Right lobe of liver (tissue), 6 donors: ENCODE measurements around the gene EFHD2. TPM values are rescaled to one million over a fixed set of nuclear protein-coding genes. Genes with fewer than 3 reads are reported as not detected.

Experiments used
- ATAC-seq, 4 donors: fragments of 200-7000 bp; cut with Tn5 transposase; one replicate each; pipeline ENCODE4 v1.9.1; 2020; ENCODE audit warnings: mild to moderate bottlenecking in 4 of 4, moderate library complexity in 4 of 4
- DNase-seq, 3 donors: peaks; one replicate each; pipeline ENCODE4 v3.0.0-alpha.2; 2020
- H3K27ac ChIP-seq, 3 donors: fragments of 200-600 bp; one replicate each; pipeline ENCODE4 v1.8.0; 2022
- H3K27me3 ChIP-seq, 2 donors: fragments of 200-600 bp; one replicate each; pipeline ENCODE4 v1.8.0; 2022
- H3K36me3 ChIP-seq, 4 donors: fragments of 200-600 bp; sonication (generic) in 1 of 4; one replicate each; pipeline versions ENCODE4 v1.5.1 to v1.8.0; 2017 to 2022; ENCODE audit warnings: control low read depth in 1 of 4
- H3K4me1 ChIP-seq, 4 donors: fragments of 200-600 bp; sonication (generic) in 1 of 4; one replicate each; pipeline versions ENCODE4 v1.5.1 to v1.8.0; 2017 to 2022; ENCODE audit warnings: control low read depth in 1 of 4
- H3K4me3 ChIP-seq, 3 donors: fragments of 200-600 bp; one replicate each; pipeline ENCODE4 v1.8.0; 2022
- H3K9me3 ChIP-seq, 4 donors: fragments of 200-600 bp; sonication (generic) in 1 of 4; one replicate each; pipeline versions ENCODE4 v1.5.1 to v1.8.0; 2017 to 2022; ENCODE audit warnings: control low read depth in 1 of 4
- CTCF ChIP-seq, 4 donors: fragments of 200-600 bp in 3 of 4; fragments of 450-650 bp in 1 of 4; IDR thresholded peaks; one replicate each; pipeline versions ENCODE4 v1.5.1 to v1.8.0; 2016 to 2022; ENCODE audit warnings: antibody characterized with exemption in 4 of 4, mild to moderate bottlenecking in 2 of 4
- POLR2A ChIP-seq: fragments of 450-650 bp; IDR thresholded peaks from one replicate; pipeline ENCODE4 v1.6.1; 2017; ENCODE audit warnings: antibody characterized with exemption, mild to moderate bottlenecking
- WGBS: methylation state at CpG from one replicate; pipeline ENCODE4 v1.1.6; 2018; ENCODE audit warnings: low coverage, low lambda C conversion rate; ENCODE audit not compliant: insufficient coverage; ENCODE audit errors: missing lambda C conversion rate; 5-methylcytosine and 5-hydroxymethylcytosine counted together
- intact Hi-C, 2 donors: fragments of 100-400 bp; cut with DNase I; formaldehyde crosslinking; loops; one replicate each; pipeline versions ENCODE4 v1.11.2 to v1.14.1; 2022
- total RNA-seq, 6 experiments: library from RNA; depleted of rRNA in 2 of 6; stranded (reverse); fragments of >200 nt in 2 of 6; fragmentation: NEBNext Ultra II Directional in 3 of 6; extraction: Animal tissue kit (Norgen Biotek cat#: 25700) in 3 of 6; gene quantifications; one replicate each; pipeline versions ENCODE4 v1.1.0 to v1.2.4, GENCODE V29; 2016 to 2023
- donor health status: DM: no; HTN: yes; CAD: no.
- donor health status: DM: no; HTN: no; CAD: no.
- donor health status: DM: no; HTN: no; CAD: no.
- donor health status: DM: no; HTN: yes; CAD: no.
- donor health status: DM: no; HTN: yes; CAD: no.

Gene EFHD2
- total RNA-seq, 6 experiments from 2014 or later = 9.9 to 19.4 (median 15.6) TPM

DNA sequence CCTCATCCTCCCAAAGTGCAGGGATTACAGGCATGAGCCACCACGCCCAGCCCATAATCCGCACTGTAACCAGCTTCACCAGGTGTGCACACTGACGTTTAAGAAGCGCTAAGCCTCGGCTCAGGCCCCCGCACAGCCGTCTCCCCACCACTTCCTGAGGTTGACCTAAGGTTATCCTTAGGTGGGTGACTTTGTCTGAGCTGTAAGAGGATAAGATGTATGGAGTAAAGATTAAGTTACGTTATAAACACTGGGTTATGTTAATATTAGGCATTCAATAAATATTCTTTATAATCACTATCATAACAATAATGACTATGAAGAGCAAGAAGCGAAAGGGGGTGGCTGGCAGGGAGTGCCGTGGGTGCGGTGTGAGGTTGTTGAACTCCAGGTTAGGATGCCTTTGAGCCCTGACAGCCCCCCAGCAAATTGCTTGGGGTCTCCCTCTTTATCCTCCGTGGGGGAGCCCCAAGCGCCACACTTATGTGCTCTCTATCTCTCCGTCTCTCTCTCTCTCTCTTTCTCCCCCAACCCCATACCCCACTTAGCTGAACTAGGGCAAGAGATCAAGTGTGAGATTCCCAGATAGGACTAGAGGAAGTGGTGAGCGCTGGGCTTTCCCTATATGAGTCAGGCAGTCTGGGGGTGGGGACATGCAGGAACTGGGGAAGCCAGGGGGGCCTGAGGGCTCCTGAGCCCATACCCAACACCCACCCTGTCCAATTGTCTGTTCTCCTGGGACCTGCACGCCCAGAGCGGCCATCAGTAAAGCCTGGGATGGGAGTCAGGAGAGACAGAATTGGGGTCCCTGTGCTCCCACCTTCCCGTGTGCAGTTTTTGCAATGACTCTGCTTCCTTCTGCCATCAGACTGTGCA, 7.6 kb downstream of the EFHD2 start:
- H3K4me3 ChIP-seq = no peak overlapping the region
- TF ChIP-seq POLR2A = no peak
- TF ChIP-seq CTCF (IDR thresholded peaks at IDR 0.05) = no peak
- peaks cover 0 to 19% (median 4%) of the 10 kb centered on the region in 4 donors for H3K4me1 ChIP-seq
- 48% methylated on average over 15 of the region's 18 CpGs for WGBS
- peak in 3 of 4 donors; percentile 8 to 22 (median 21) for ATAC-seq
- H3K9me3 ChIP-seq = no peaks in the 10 kb centered on the region
- peak in 2 of 3 donors; percentile 41 to 47 for DNase-seq
- no peak overlapping the region for H3K27ac ChIP-seq
- H3K36me3 ChIP-seq = no peaks in the 10 kb centered on the region
- intact Hi-C loops = no loop called here
- no peaks in the 10 kb centered on the region for H3K27me3 ChIP-seq

GRCh38 chr1:15418806-15419515, 9.3 kb downstream of the EFHD2 start:
- no peak for ATAC-seq
- Histone ChIP-seq H3K27me3 (no peaks in the 10 kb centered on the region), H3K4me3 (no peak overlapping the region), H3K36me3 (no peaks in the 10 kb centered on the region), H3K4me1 (peaks cover 0 to 25% (median 4%) of the 10 kb centered on the region in 4 donors), H3K27ac (no peak overlapping the region), H3K9me3 (no peaks in the 10 kb centered on the region)
- TF ChIP-seq POLR2A (no peak), CTCF (IDR thresholded peaks at IDR 0.05) (no peak)
- WGBS = 57% methylated on average over 7 of the region's 18 CpGs
- intact Hi-C loops = no loop called here
- no peak for DNase-seq

- H3K4me1 ChIP-seq = peaks cover 0 to 33% (median 4%) of the 10 kb centered on the region in 4 donors
- no peaks in the 10 kb centered on the region for H3K27me3 ChIP-seq
- intact Hi-C loops = no loop called here
- DNase-seq (peak; percentile 69 to 82 (median 81)), ATAC-seq (peak; percentile 66 to 78 (median 72))
- H3K9me3 ChIP-seq = no peaks in the 10 kb centered on the region
- TF ChIP-seq POLR2A (no peak), CTCF (IDR thresholded peaks at IDR 0.05) (peak in 3 of 4 donors; percentile 26 to 55 (median 39))
- peak overlapping the region in 2 of 3 donors; percentile 47 to 91 for H3K27ac ChIP-seq
- 41% methylated on average over 3 of the region's 8 CpGs for WGBS
- H3K4me3 ChIP-seq = peak overlapping the region in 1 of 3 donors; percentile 3
- H3K36me3 ChIP-seq = no peaks in the 10 kb centered on the region
Measured at GRCh38 chr1:15420853-15421465, 11.3 kb downstream of the EFHD2 start.

GRCh38 chr1:15422871-15423270, 13.2 kb downstream of the EFHD2 start:
- Histone ChIP-seq H3K4me1 (peaks cover 0 to 33% (median 4%) of the 10 kb centered on the region in 4 donors), H3K9me3 (no peaks in the 10 kb centered on the region), H3K27me3 (no peaks in the 10 kb centered on the region), H3K4me3 (no peak overlapping the region), H3K27ac (no peak overlapping the region), H3K36me3 (no peaks in the 10 kb centered on the region)
- DNase-seq = no peak
- whole genome bisulfite sequencing = no CpG with 5 or more reads among the region's 8 CpGs
- ATAC-seq = no peak
- no peak for TF ChIP-seq POLR2A
- TF ChIP-seq CTCF (IDR thresholded peaks at IDR 0.05) = no peak
- intact Hi-C loops = no loop called here
